H1 (cell line): ENCODE results near the gene FDPS. TPM values are rescaled to one million over a fixed set of nuclear protein-coding genes. Genes with fewer than 3 reads are reported as not detected.

ENCODE experiments used
- EZH2 ChIP-seq: fragments of 200-600 bp; sonication (generic); IDR thresholded peaks from 2 replicates; pipeline ENCODE4 v1.7.1; 2012; ENCODE audit warnings: low read depth, mild to moderate bottlenecking, moderate library complexity, low read length, inconsistent platforms; ENCODE audit not compliant: severe bottlenecking
- JUND ChIP-seq: IDR thresholded peaks from 2 replicates; pipeline ENCODE4 v1.6.1; 2011; ENCODE audit warnings: mild to moderate bottlenecking, improper control_type of control experiment, low read length
- KDM4A ChIP-seq: IDR thresholded peaks from one replicate; pipeline ENCODE4 v1.7.1; 2012; ENCODE audit warnings: low read depth, mild to moderate bottlenecking, moderate library complexity, low read length, inconsistent platforms; ENCODE audit not compliant: severe bottlenecking
- MAFK ChIP-seq: IDR thresholded peaks from 2 replicates; pipeline ENCODE4 v1.6.1; 2012; ENCODE audit warnings: low read depth, mild to moderate bottlenecking, improper control_type of control experiment, low read length
- polyA plus RNA-seq, 7 experiments: library from polyadenylated mRNA; depleted of rRNA in 3 of 7; stranded (reverse) in 5 of 7; unstranded in 2 of 7; fragments of >200 nt in 5 of 7; fragments of 200-250 nt in 2 of 7; gene quantifications; 1 replicate in 5 of 7; 2 replicates in 1 of 7; 4 replicates in 1 of 7; pipeline versions ENCODE4 v1.2.1 to v1.2.3, GENCODE V29; 2011 to 2013; ENCODE audit warnings: missing spikeins in 2 of 7, mixed read lengths in 2 of 7
- total RNA-seq: library from RNA; stranded (reverse); fragmentation: NEBNext Ultra II Directional; extraction: Animal tissue kit (Norgen Biotek cat#: 25700); gene quantifications from 2 replicates; pipeline ENCODE4 v1.2.1, GENCODE V29; 2021

The FDPS gene
- total and polyA plus RNA-seq, 2 of the 8 experiments (the other 6 are each of a cell fraction or from before 2014, with no cell fraction given) = 267 to 368 TPM

DNA sequence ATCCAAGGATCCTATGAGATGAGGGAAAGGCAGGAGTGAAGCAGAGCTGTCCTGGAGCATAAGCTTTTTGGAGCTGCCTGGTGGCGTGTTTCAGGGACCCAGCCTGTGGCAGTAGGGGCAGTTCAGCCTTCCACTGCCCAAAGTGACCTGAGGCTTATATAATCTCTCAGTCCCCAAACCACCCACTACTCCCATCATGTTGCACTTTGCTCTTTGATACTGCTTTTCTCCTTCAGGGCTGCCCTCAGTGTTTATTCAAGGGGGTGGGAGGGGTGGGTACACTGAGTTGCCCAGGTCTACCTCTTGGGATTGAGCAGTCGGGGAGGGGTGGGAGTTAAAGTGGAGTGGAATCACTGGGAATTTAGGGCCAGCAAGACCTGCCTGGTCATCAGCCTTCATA lies 22.1 kb upstream of the FDPS start (continued):
- TF ChIP-seq EZH2 = no peak
- no peak for TF ChIP-seq KDM4A
- TF ChIP-seq MAFK = no peak
- no peak for TF ChIP-seq JUND
